Liver (tissue), 9 donors: ENCODE results near the gene AP2A2. TPM values are rescaled to one million over a fixed set of nuclear protein-coding genes. Genes with fewer than 3 reads are reported as not detected.

Experiments used
- DNase-seq: peaks from one replicate; pipeline ENCODE4 v3.0.0-alpha.2; 2017; ENCODE audit warnings: low spot score
- H3K27ac ChIP-seq, 2 donors: one replicate each; pipeline ENCODE4 v1.7.0; 2013; ENCODE audit warnings: inconsistent platforms in 2 of 2, low read length in 2 of 2, control low read depth in 1 of 2, low read depth in 1 of 2, mild to moderate bottlenecking in 1 of 2
- H3K27me3 ChIP-seq, 4 donors: one replicate each; pipeline versions ENCODE4 v1.6.1 to v1.7.0; 2013; ENCODE audit warnings: low read length in 3 of 4, inconsistent platforms in 1 of 4, mild to moderate bottlenecking in 1 of 4, moderate library complexity in 1 of 4; ENCODE audit not compliant: control insufficient read depth in 4 of 4, insufficient read depth in 4 of 4
- H3K36me3 ChIP-seq, 4 donors: one replicate each; pipeline versions ENCODE4 v1.6.1 to v1.7.0; 2013; ENCODE audit warnings: low read length in 3 of 4, mild to moderate bottlenecking in 3 of 4, low read depth in 1 of 4, moderate library complexity in 1 of 4; ENCODE audit not compliant: control insufficient read depth in 4 of 4, insufficient read depth in 3 of 4
- H3K4me1 ChIP-seq, 4 donors: one replicate each; pipeline versions ENCODE4 v1.6.1 to v1.7.0; 2013; ENCODE audit warnings: low read length in 3 of 4, mild to moderate bottlenecking in 3 of 4, moderate library complexity in 1 of 4; ENCODE audit not compliant: control insufficient read depth in 4 of 4, insufficient read depth in 4 of 4
- H3K4me3 ChIP-seq, 3 donors: one replicate each; pipeline versions ENCODE4 v1.6.1 to v1.7.0; 2013; ENCODE audit warnings: low read length in 3 of 3, control low read depth in 1 of 3, low read depth in 1 of 3, mild to moderate bottlenecking in 1 of 3
- H3K9ac ChIP-seq, 2 donors: one replicate each; pipeline ENCODE4 v1.7.0; 2013; ENCODE audit warnings: low read length in 2 of 2, mild to moderate bottlenecking in 2 of 2, moderate library complexity in 2 of 2, control low read depth in 1 of 2, low read depth in 1 of 2
- H3K9me3 ChIP-seq, 4 donors: one replicate each; pipeline versions ENCODE4 v1.6.1 to v1.7.0; 2013; ENCODE audit warnings: low read length in 3 of 4; ENCODE audit not compliant: control insufficient read depth in 4 of 4
- EGR1 ChIP-seq, 2 donors: IDR thresholded peaks; 2 replicates each; pipeline ENCODE4 v1.6.1; 2016 to 2018; ENCODE audit warnings: antibody characterized with exemption in 2 of 2, low read depth in 2 of 2
- FOXA1 ChIP-seq: IDR thresholded peaks from 2 replicates; pipeline ENCODE4 v1.6.1; 2016; ENCODE audit warnings: antibody characterized with exemption
- FOXA2 ChIP-seq: IDR thresholded peaks from 2 replicates; pipeline ENCODE4 v1.6.1; 2016; ENCODE audit warnings: antibody characterized with exemption
- GABPA ChIP-seq, 2 donors: IDR thresholded peaks in 1 of 2; conservative IDR thresholded peaks in 1 of 2; 2 replicates each; pipeline ENCODE4 v1.6.1; 2016; ENCODE audit warnings: antibody characterized with exemption in 2 of 2, mild to moderate bottlenecking in 1 of 2, moderate library complexity in 1 of 2
- HNF4A ChIP-seq, 2 donors: conservative IDR thresholded peaks; 2 replicates each; pipeline ENCODE4 v1.6.1; 2016; ENCODE audit warnings: antibody characterized with exemption in 2 of 2, mild to moderate bottlenecking in 2 of 2
- HNF4G ChIP-seq: IDR thresholded peaks from 2 replicates; pipeline ENCODE4 v1.6.1; 2016; ENCODE audit warnings: antibody characterized with exemption
- JUND ChIP-seq, 2 donors: IDR thresholded peaks; 2 replicates each; pipeline ENCODE4 v1.6.1; 2016; ENCODE audit warnings: antibody characterized with exemption in 2 of 2
- NR2F2 ChIP-seq: IDR thresholded peaks from 2 replicates; pipeline ENCODE4 v1.6.1; 2016; ENCODE audit warnings: antibody characterized with exemption
- RAD21 ChIP-seq, 2 donors: IDR thresholded peaks; 2 replicates each; pipeline ENCODE4 v1.6.1; 2016; ENCODE audit warnings: antibody characterized with exemption in 2 of 2, mild to moderate bottlenecking in 2 of 2
- RXRA ChIP-seq, 2 donors: IDR thresholded peaks; 2 replicates each; pipeline ENCODE4 v1.6.1; 2017 to 2018; ENCODE audit warnings: antibody characterized with exemption in 2 of 2, mild to moderate bottlenecking in 1 of 2
- SP1 ChIP-seq: IDR thresholded peaks from 2 replicates; pipeline ENCODE4 v1.6.1; 2018; ENCODE audit warnings: antibody characterized with exemption, mild to moderate bottlenecking
- TAF1 ChIP-seq: conservative IDR thresholded peaks from 2 replicates; pipeline ENCODE4 v1.6.1; 2016; ENCODE audit warnings: antibody characterized with exemption, mild to moderate bottlenecking
- YY1 ChIP-seq: IDR thresholded peaks from 2 replicates; pipeline ENCODE4 v1.6.1; 2016; ENCODE audit warnings: antibody characterized with exemption, mild to moderate bottlenecking
- WGBS: extraction: QIAGEN DNeasy Blood & Tissue Kit; methylation state at CpG from one replicate; pipeline ENCODE4 v1.1.7; 2013; 5-methylcytosine and 5-hydroxymethylcytosine counted together
- polyA plus RNA-seq, 2 donors: library from polyadenylated mRNA; stranded (reverse) in 1 of 2; unstranded in 1 of 2; fragments of 200-250 nt in 1 of 2; fragments of >200 nt in 1 of 2; fragmentation: Nextera tagmentation in 1 of 2; extraction: Ambion mirVana in 1 of 2; gene quantifications; one replicate each; pipeline versions ENCODE4 v1.2.1 to v1.2.3, GENCODE V29; 2013 to 2015
- total RNA-seq, 2 donors: library from RNA; depleted of rRNA; stranded (reverse); fragments of >200 nt; gene quantifications; one replicate each; pipeline ENCODE4 v1.2.3, GENCODE V29; 2014
- TF ChIP-seq, protein P1 (sequence below): IDR thresholded peaks from 2 replicates; pipeline ENCODE4 v1.6.1; 2016; ENCODE audit warnings: antibody characterized with exemption
- TF ChIP-seq, protein P2 (sequence below): IDR thresholded peaks from 2 replicates; pipeline ENCODE4 v1.6.1; 2016; ENCODE audit warnings: antibody characterized with exemption
- TF ChIP-seq, protein P3 (sequence below): IDR thresholded peaks from 2 replicates; pipeline ENCODE4 v1.6.1; 2016; ENCODE audit warnings: antibody characterized with exemption
- TF ChIP-seq, protein P4 (sequence below): fragments of 150-350 bp; IDR thresholded peaks from 2 replicates; pipeline ENCODE4 v1.5.1; 2017; ENCODE audit warnings: improper control_type of control experiment, low read depth, low read length; ENCODE audit not compliant: missing input control
- TF ChIP-seq, protein P5 (sequence below): IDR thresholded peaks from 2 replicates; pipeline ENCODE4 v1.6.1; 2016; ENCODE audit warnings: antibody characterized with exemption, mild to moderate bottlenecking
- donor health status: healthy.
- donor health status: healthy.
- donor health status: healthy.
- donor health status: healthy.
- donor health status: healthy.

Gene AP2A2
- total and polyA plus RNA-seq, 4 donors, result 20.5 to 39.7 (median 23.8) TPM

DNA sequence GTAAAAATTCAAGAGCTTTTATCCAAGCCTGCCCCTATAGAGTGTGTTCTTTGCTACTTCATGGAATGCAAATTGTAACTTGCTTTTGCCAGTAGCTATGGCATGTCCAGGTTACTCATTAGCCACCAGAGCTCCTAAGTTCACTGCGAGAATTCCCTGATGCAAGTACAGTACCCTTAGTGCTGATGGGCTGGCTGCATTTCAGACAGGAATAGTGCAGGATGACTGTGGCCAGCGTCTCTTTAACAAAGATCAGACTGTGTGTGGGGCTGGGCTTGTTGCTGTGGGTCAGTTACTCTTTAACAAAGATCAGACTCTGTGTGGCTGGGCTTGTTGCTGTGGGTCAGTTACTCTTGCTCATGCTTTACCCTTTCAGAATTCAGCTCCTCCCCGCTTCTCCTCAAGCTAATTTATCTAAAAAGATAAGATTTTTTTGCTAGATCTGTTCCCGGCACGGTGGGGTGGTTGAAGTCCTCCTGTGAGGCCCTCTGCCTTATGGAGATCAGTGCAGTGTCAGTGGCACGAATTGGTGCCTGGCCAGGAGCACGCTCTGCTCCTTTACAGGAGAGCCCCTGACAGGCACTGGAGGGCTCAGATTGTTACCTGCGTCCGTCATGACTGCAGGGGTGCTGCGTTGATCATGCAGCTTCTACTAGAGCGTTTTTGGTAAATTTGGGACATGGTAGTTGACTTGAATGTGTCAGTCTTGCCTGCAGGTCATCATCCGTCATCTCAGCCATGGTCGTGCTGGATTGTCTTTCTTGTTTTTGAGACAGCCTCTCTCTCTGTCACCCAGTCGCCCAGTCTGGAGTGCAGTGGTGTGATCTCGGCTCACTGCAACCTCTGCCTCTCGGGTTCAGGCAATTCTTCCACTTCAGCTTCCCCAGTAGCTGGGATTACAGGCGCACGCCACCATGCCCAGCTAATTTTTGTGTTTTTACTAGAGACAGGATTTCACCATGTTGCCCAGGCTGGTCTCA is 27.0 kb downstream of the AP2A2 start:
- peaks cover 0 to 4% (median 0%) of the 10 kb centered on the region in 4 donors for H3K36me3 ChIP-seq
- peaks cover 8 to 47% (median 44%) of the 10 kb centered on the region in 4 donors for H3K4me1 ChIP-seq
- H3K9me3 ChIP-seq, result no peaks in the 10 kb centered on the region
- WGBS, result 30% methylated on average over 18 of the region's 18 CpGs
- H3K9ac ChIP-seq, result peak overlapping the region in 1 of 2 donors; percentile 68
- H3K27ac ChIP-seq, result peak overlapping the region; percentile 88 to 89
- peak; percentile 61 for DNase-seq
- TF ChIP-seq NR2F2 (peak; percentile 50), FOXA2 (peak; percentile 48), FOXA1 (peak; percentile 72), HNF4A (conservative IDR thresholded peaks at IDR 0.05) (peak; percentile 83 to 88), HNF4G (peak; percentile 8), RAD21 (IDR thresholded peaks at IDR 0.05) (peak; percentile 59 to 61), SP1 (peak; percentile 97), JUND (IDR thresholded peaks at IDR 0.05) (peak; percentile 59 to 82), GABPA (IDR thresholded peaks at IDR 0.05 in 1 of 2, conservative IDR thresholded peaks at IDR 0.05 in 1 of 2) (peak in 1 of 2 donors; percentile 70), YY1 (peak; percentile 79), EGR1 (IDR thresholded peaks at IDR 0.05; ENCODE audit: low read depth in 2 of 2) (peak in 1 of 2 donors; percentile 59), TAF1 (peak; percentile 67), RXRA (IDR thresholded peaks at IDR 0.05) (peak; percentile 92 to 96)
- TF ChIP-seq, protein P1, sequence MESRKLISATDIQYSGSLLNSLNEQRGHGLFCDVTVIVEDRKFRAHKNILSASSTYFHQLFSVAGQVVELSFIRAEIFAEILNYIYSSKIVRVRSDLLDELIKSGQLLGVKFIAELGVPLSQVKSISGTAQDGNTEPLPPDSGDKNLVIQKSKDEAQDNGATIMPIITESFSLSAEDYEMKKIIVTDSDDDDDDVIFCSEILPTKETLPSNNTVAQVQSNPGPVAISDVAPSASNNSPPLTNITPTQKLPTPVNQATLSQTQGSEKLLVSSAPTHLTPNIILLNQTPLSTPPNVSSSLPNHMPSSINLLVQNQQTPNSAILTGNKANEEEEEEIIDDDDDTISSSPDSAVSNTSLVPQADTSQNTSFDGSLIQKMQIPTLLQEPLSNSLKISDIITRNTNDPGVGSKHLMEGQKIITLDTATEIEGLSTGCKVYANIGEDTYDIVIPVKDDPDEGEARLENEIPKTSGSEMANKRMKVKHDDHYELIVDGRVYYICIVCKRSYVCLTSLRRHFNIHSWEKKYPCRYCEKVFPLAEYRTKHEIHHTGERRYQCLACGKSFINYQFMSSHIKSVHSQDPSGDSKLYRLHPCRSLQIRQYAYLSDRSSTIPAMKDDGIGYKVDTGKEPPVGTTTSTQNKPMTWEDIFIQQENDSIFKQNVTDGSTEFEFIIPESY, result peak; percentile 88
- TF ChIP-seq, protein P2, sequence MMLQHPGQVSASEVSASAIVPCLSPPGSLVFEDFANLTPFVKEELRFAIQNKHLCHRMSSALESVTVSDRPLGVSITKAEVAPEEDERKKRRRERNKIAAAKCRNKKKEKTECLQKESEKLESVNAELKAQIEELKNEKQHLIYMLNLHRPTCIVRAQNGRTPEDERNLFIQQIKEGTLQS, result peak; percentile 79
- TF ChIP-seq, protein P3, sequence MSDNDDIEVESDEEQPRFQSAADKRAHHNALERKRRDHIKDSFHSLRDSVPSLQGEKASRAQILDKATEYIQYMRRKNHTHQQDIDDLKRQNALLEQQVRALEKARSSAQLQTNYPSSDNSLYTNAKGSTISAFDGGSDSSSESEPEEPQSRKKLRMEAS, result peak; percentile 81
- TF ChIP-seq, protein P4, sequence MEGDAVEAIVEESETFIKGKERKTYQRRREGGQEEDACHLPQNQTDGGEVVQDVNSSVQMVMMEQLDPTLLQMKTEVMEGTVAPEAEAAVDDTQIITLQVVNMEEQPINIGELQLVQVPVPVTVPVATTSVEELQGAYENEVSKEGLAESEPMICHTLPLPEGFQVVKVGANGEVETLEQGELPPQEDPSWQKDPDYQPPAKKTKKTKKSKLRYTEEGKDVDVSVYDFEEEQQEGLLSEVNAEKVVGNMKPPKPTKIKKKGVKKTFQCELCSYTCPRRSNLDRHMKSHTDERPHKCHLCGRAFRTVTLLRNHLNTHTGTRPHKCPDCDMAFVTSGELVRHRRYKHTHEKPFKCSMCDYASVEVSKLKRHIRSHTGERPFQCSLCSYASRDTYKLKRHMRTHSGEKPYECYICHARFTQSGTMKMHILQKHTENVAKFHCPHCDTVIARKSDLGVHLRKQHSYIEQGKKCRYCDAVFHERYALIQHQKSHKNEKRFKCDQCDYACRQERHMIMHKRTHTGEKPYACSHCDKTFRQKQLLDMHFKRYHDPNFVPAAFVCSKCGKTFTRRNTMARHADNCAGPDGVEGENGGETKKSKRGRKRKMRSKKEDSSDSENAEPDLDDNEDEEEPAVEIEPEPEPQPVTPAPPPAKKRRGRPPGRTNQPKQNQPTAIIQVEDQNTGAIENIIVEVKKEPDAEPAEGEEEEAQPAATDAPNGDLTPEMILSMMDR, result no peak
- TF ChIP-seq, protein P5, sequence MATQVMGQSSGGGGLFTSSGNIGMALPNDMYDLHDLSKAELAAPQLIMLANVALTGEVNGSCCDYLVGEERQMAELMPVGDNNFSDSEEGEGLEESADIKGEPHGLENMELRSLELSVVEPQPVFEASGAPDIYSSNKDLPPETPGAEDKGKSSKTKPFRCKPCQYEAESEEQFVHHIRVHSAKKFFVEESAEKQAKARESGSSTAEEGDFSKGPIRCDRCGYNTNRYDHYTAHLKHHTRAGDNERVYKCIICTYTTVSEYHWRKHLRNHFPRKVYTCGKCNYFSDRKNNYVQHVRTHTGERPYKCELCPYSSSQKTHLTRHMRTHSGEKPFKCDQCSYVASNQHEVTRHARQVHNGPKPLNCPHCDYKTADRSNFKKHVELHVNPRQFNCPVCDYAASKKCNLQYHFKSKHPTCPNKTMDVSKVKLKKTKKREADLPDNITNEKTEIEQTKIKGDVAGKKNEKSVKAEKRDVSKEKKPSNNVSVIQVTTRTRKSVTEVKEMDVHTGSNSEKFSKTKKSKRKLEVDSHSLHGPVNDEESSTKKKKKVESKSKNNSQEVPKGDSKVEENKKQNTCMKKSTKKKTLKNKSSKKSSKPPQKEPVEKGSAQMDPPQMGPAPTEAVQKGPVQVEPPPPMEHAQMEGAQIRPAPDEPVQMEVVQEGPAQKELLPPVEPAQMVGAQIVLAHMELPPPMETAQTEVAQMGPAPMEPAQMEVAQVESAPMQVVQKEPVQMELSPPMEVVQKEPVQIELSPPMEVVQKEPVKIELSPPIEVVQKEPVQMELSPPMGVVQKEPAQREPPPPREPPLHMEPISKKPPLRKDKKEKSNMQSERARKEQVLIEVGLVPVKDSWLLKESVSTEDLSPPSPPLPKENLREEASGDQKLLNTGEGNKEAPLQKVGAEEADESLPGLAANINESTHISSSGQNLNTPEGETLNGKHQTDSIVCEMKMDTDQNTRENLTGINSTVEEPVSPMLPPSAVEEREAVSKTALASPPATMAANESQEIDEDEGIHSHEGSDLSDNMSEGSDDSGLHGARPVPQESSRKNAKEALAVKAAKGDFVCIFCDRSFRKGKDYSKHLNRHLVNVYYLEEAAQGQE, result peak; percentile 92
- H3K27me3 ChIP-seq, result no peaks in the 10 kb centered on the region
- H3K4me3 ChIP-seq, result peak overlapping the region; percentile 2 to 16 (median 5)
